SK-MEL-5 (cell line): ENCODE data around the gene NHSL1. TPM values are rescaled to one million over a fixed set of nuclear protein-coding genes. Genes with fewer than 3 reads are reported as not detected.
A peak's percentile ranks its signal among the peaks of the same experiment; 100 is the strongest.

Experiments
- DNase-seq: peaks from one replicate; pipeline ENCODE4 v3.0.0-alpha.2; 2016; ENCODE audit warnings: low read depth, low spot score
- in situ Hi-C: cut with HindIII; loops from 2 replicates; pipeline ENCODE4 v1.10.0; 2016; ENCODE audit warnings: low sequenced_read_pairs, high pct_unique_total_duplicates, low pct_unique_long_range_greater_than_20kb
- small RNA-seq, 2 experiments: library from RNA; depleted of rRNA; stranded (forward); fragments of <200 nt; gene quantifications; one replicate each; pipeline ENCODE3, GENCODE V24; 2014
- total RNA-seq: library from RNA; depleted of rRNA; stranded (reverse); fragments of >200 nt; shearing (Covaris generic); gene quantifications from 2 replicates; pipeline ENCODE4 v1.2.3, GENCODE V29; 2014; rRNA removed

NHSL1 gene
- total RNA-seq, 1 experiment from 2014 or later, result 64.2 TPM

GRCh38 chr6:138372711-138373463 is 126.4 kb downstream of the NHSL1 start:
- DNase-seq, result peak; percentile 11
- in situ Hi-C loops, result no loop called here

Small RNA genes within 50 kb of the gene (small RNA-seq; reads per million reads assigned to genes)
- 0 reads per million in 2 experiments for gene AL031003.1
- gene AL391669.1, result 0 reads per million in 2 experiments
- 0 to 1.4 reads per million in 2 experiments for gene MIR3145

Other genes with a start within 250 kb of the NHSL1 start
- not detected in 2 replicates for gene SMIM28, start 121.6 kb downstream of the NHSL1 start, total RNA-seq
- gene HEBP2, start 95.3 kb downstream of the NHSL1 start, total RNA-seq, result 17.0 and 22.9 TPM in 2 replicates